NCI-H128 (cell line): ENCODE measurements around the gene DOCK3.
"Not testable (repeated sequence)": the region's sequence is repeated elsewhere in the genome, so short reads cannot be mapped to it uniquely, and the experiment has no call there.

Experiments used
- DNase-seq: peaks from one replicate; lab custom pipeline; 2025; ENCODE audit not compliant: unreplicated experiment; lab: John Stamatoyannopoulos, UW

The DOCK3 gene

GRCh38 chr3:51186446-51186845, 511.7 kb downstream of the DOCK3 start:
- not testable (repeated sequence) for DNase-seq

- DNase-seq: no peak
Observed at GRCh38 chr3:51190199-51190598, 515.5 kb downstream of the DOCK3 start.

- no peak for DNase-seq
Observed at GRCh38 chr3:51190827-51191226, 516.1 kb downstream of the DOCK3 start.

- no peak for DNase-seq
Observed at GRCh38 chr3:51191768-51192167, 517.0 kb downstream of the DOCK3 start.

GRCh38 chr3:51198477-51198876, 523.8 kb downstream of the DOCK3 start:
- no peak for DNase-seq

- not testable (repeated sequence) for DNase-seq
Observed at GRCh38 chr3:51199296-51199695, 524.6 kb downstream of the DOCK3 start.

- DNase-seq: no peak
Observed at GRCh38 chr3:51216291-51216690, 541.6 kb downstream of the DOCK3 start.

- no peak for DNase-seq
Observed at GRCh38 chr3:51221959-51222358, 547.2 kb downstream of the DOCK3 start.

- no peak for DNase-seq
Observed at GRCh38 chr3:51224283-51224682, 549.6 kb downstream of the DOCK3 start.

- DNase-seq: no peak
Observed at GRCh38 chr3:51224843-51225242, 550.1 kb downstream of the DOCK3 start.

GRCh38 chr3:51242939-51243338, 568.2 kb downstream of the DOCK3 start:
- DNase-seq: no peak

GRCh38 chr3:51243924-51244323, 569.2 kb downstream of the DOCK3 start:
- no peak for DNase-seq

GRCh38 chr3:51245867-51246266, 571.1 kb downstream of the DOCK3 start:
- no peak for DNase-seq

- DNase-seq: no peak
Observed at GRCh38 chr3:51257870-51258269, 583.1 kb downstream of the DOCK3 start.

GRCh38 chr3:51264166-51264565, 589.4 kb downstream of the DOCK3 start:
- not testable (repeated sequence) for DNase-seq

GRCh38 chr3:51268132-51268531, 593.4 kb downstream of the DOCK3 start:
- no peak for DNase-seq

GRCh38 chr3:51269466-51269865, 594.7 kb downstream of the DOCK3 start:
- DNase-seq: no peak

GRCh38 chr3:51270559-51270958, 595.8 kb downstream of the DOCK3 start:
- DNase-seq: no peak

GRCh38 chr3:51271172-51271571, 596.4 kb downstream of the DOCK3 start:
- DNase-seq: no peak

- no peak for DNase-seq
Observed at GRCh38 chr3:51274052-51274451, 599.3 kb downstream of the DOCK3 start.

- DNase-seq: no peak
Observed at GRCh38 chr3:51275111-51275805, 600.5 kb downstream of the DOCK3 start.

GRCh38 chr3:51276046-51276445, 601.3 kb downstream of the DOCK3 start:
- DNase-seq: no peak

GRCh38 chr3:51279448-51279847, 604.7 kb downstream of the DOCK3 start:
- DNase-seq: no peak
